GM19467 (cell line): Measurements from ENCODE around the gene KIF17.

ENCODE experiments used
- ATAC-seq: cut with Tn5 transposase; IDR thresholded peaks from one replicate; pipeline ENCODE4 v1.9.1; 2021; ENCODE audit warnings: mild to moderate bottlenecking, moderate library complexity; ENCODE audit not compliant: unreplicated experiment

Gene KIF17

DNA sequence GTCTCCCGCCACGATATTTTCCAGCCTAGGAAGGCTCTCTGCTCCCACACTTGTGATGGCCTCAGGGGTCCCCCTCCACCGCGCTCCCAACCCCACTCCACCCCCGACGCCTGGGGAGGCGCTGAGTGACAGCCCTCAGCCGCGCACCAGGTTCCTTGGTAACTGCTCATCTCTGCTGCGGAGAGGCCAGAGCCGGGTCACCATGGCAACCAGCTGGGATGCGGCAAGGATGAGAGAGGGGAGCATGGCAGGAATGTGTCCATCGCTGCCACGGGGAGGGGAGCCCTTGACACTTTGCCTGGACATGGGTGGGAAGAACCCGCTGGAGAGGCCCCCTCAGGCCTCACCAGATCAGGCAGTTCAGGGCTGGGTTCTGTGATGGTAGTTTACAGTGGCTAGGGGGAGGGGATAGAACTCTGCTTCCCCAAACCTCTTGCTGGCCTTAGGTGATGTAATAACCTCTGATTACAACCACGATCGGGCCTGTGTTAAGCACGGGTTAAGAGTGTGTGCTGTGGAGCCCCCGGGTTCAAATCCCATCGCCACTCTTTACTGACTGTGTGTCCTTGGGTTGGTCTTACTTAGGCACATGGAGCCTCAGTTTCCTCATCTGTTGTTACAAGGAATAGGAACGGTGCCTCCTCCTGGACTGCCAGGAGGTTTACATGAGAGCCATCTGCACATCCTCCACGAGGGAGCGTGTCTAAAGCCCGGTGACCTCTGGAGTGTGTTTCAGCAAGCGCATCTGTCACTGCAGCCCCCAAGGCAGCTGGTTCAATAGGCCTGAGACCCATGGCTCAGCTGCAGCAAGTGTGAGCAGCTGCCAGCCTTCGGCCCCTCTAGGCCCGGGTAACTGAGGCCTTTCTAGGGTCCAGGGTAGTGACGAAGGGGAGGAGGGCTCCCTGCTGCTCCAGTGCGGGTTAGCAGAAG is 6.3 kb downstream of the KIF17 start:
- ATAC-seq = no peak

DNA sequence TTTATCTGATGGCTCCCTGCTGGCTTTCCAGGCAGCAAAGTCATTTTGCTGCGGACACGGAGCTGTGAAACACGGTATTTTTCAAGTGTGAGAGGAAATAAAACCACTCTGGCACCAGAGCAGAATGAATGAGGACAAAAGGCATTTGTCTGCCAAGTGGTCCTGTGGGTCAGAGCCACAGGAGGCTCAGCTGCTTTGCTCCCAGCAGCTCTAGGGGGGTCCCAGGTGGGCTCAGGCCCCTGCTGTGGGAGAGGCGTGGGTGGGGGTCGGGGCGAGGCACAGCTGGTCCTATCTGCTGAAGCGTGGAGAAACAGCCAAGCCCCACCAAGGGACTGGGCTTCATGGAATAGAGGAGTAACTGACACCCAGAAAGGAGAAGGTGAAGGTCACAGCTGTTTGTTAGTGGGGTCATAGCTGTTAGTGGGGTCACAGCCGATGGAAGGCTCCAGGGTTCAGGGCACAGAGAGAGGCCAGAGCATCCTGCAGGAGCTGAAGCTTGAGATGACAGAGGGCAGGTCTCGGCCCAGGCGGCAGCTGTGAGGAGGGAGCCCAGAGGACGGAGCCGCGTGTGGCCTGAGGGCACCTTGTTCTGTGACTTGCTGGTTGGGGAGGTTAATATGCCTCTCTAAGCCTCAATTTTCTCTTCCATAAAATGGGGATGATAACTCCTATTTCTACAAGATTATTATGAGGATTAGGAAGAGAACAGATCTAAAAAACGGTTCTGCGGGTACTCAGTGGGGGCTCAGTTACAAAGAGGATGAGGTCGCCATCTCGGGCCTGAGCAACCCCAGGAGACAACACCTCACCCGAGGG is 7.1 kb downstream of the KIF17 start:
- no peak for ATAC-seq

GRCh38 chr1:20709868-20710267 is 7.9 kb downstream of the KIF17 start:
- no peak for ATAC-seq

DNA sequence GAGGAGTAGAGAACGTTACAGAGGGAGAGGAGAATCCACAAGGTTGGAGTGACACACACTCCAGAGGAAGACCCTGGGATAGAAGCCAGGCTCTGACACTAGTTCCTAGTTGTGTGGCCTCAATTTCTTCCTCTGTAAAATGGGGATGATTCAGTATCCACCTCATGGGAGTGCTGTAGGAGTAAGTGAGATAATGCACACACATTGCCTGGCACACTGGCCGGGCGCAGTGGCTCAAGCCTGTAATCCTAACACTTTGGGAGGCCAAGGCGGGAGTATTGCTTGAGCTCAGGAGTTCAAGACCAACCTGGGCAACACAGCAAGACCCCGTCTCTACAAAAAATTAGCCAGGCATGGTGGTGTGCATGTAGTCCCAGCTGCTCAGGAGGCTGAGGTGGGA is 8.9 kb downstream of the KIF17 start:
- ATAC-seq = no peak

DNA sequence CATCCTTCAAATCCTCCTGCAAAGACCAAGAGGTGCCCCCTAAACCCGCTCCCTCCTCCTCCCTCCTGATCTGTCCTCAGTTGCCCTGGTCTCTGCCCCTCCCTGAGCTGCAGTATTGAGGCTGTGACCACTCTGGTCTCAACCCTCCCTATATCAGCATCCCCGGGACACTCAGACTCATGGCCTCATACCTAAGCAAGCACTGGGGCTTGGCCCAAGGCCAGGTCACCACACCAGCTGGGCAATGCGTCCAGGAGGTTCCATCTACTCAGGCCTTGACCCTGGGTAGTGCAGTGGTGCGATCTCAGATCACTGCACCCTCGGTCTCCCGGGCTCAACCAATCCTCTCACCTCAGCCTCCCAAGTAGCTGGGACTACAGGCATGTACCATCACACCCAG is 9.8 kb downstream of the KIF17 start:
- no peak for ATAC-seq

DNA sequence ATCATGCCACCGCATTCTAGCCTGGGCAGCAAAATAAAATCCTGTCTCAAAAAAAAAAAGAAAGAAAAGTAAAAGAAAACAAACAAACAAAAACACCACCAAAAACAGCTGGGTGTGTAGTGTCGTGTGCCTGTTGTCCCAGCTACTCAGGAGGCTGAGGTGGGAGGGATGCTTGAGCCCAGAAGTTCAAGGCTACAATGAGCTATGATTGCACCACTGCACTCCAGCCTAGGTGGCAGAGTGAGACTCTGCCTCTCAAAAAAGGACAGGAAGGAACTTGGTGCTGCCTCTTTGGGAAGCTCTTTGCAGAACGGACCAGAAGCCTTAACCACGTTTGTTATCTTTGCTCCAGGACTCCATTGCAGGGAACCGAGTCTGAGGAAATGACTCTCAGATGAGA is 11.0 kb downstream of the KIF17 start:
- ATAC-seq = no peak

DNA sequence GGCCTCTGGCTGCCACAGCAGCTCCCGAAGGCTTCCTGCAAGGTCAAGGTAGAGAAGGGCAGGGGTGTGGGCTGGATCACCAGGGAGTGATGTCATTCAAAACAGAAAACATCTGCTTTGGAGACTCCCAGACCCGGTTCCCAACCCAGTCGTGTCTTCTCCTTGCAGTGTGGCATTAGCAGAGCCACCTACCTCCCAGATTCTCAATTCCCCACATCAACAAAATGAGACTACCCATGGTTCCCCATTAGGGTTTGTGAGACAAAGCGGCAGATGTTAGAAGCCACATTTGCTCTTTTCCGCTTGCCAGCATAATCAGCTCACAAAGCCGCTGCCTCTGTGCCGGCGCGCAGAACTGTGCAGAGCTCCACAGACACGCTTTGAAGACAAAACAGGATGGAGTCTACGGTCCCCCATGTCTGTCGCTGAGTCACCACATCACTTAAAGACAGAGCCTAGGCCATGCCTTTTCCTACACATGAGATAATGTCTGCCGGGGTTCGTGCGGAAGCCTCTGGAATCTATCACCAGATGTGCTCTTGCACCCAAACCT is 12.5 kb downstream of the KIF17 start:
- ATAC-seq = no peak

GRCh38 chr1:20704390-20705202 is 13.2 kb downstream of the KIF17 start:
- no peak for ATAC-seq

DNA sequence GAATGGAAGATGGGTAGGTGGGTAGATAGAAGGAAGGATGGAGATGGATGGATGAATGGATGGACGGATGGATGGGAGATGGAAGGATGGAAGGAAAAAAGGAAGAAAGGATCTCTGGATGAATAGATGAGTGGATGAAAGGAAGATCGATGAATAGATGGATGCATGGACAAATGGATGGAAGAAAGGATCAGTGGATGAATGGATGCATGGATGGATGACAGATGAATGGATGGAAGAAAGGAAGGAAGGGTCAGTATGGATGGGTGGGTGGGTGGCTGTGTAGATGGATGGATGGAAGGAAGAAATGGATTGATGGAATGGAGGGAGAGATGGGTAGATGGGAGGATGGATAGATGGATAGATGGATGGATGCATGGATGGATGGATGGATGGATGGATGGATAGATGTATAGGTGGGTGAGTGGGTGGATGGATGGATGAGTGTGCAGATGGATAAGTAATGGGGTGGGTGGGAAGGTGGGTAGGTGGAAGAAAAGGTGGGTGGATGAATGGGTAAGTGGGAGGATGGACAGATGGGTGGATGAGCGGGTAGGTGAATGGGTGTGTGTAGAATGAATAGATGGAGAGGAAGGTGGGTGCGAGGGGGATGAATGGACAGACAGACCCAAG is 14.6 kb downstream of the KIF17 start:
- no peak for ATAC-seq

GRCh38 chr1:20702416-20702815 is 15.4 kb downstream of the KIF17 start:
- no peak for ATAC-seq

GRCh38 chr1:20701847-20702246 is 16.0 kb downstream of the KIF17 start:
- ATAC-seq = no peak

DNA sequence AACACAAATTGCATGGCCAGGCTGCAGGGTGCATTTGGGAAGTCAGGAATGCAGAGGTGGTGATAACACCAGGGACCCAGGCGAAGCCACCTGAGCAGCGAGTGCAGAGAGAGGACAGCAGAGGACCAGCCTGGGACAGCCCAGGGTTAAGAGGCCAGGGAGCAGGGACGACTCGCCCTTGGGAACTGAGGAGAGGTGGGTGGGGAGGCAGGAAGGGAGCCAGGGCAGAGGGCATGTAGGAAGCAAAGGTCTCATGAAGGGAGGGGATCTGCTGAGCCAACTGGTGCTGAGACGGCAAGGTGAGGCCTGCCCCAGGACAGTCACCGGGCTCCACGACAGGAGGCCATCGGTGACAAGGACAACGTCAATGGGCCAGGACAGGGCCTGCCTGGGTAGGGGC is 16.4 kb downstream of the KIF17 start:
- no peak for ATAC-seq

DNA sequence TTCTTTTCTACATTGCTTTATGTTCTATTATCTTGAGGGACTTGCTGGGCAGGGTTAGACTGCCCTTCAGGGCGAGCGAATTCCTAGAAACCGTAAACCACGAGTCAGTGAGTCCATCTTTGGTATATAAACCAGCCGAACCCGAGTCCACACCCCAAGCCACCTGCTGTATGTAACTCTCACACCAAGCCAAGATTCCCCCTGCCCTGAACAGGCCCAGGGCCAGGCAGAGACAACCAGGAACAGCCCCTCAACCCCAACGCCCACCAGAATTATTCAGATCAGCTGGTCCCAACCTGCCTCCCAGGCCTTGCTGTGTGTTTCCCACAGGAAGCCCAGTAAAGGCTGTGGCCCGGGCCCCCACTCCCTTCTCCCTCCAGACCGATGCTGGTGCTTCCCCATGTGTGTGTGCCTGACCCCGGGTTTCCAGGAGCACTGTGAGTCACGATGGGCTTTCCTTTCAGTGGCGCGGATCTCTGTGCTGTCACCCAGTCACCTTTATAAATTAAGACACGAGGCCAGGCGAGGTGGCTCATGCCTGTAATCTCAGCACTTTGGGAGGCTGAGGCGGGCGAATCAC is 17.1 kb downstream of the KIF17 start:
- no peak for ATAC-seq

DNA sequence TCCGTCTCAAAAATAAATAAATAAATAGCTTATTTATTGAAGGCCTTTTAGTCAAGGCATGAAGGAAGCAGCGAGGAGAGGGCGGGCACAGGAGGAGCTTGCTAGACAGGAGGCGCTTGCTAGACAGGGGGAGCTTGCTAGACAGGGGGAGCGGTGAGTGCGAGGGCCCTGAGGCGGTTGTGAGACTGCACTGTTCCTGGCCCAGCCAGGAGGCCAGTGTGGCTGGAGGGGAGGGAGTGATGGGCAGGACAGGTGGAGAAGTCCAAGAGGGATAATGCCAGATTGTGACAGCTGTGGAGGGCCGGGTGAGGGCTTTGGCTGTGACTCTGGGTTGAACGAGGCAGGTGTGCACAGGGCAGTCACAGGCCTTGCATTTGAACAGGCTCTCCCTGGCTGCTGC is 18.2 kb downstream of the KIF17 start:
- no peak for ATAC-seq

GRCh38 chr1:20698195-20698910 is 19.5 kb downstream of the KIF17 start:
- no peak for ATAC-seq

DNA sequence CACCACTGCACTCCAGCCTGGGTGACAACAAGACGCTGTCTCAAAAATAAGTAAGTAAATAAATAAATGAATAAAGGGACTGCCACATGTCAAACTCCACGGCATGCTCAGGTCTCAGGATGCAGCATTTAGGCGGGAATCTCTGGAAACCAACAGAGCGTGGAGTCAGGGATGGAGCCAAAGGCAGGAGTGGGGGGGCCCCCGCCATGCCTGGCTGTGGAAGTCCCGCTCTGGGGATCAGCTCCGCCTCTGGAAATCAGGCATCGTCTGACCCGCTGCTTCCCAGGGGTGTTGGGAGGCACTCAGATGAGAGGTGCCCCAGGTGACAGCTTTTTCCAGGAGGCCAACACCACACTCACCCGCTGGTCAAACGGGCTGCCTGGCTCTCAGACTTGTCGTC is 20.2 kb downstream of the KIF17 start:
- ATAC-seq = no peak

DNA sequence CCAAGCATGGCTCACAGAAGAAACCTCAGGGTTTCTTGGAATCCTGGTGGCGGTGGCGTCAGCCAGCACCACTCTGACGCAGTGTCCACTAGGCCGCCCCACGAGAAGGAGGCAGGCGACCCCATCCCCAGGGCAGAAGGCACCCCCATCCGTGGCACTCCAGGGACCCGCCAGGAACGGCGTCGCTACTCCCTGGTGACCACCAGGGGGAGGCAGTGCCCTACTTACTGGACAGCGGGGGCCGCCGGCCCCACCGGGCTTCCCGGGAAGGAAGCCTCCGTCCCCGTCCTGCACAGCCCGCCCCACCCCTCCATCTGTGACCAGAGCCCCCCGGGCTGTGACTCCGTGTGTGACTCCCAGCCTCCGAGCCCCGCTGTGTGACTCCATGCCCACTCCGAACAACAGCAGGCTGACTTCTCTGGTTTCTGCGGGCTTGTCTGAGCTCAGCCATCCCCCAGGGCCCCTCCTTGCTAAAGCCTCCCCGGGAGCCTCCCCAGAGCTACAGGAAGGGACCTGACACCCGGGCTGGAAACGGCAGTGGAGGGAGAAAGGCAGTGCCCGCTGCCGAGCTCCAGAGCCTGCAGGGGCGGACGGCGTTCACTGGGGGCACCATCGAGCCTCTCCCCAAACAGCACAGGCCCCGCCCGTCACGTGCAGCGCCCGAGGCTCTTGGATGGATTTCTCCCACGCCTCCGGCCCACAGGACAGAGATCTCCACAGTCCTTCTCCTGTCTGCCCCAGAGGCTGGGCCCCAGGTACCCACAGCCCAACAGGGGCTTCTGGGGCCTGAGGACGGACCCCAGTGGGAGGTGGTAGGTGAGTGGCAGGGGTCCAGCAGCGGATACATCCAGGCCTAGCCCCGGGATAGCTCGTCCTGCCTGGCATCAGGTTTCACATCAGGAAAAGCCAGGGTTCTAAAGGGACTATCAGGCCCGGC is 21.1 kb downstream of the KIF17 start:
- no peak for ATAC-seq

DNA sequence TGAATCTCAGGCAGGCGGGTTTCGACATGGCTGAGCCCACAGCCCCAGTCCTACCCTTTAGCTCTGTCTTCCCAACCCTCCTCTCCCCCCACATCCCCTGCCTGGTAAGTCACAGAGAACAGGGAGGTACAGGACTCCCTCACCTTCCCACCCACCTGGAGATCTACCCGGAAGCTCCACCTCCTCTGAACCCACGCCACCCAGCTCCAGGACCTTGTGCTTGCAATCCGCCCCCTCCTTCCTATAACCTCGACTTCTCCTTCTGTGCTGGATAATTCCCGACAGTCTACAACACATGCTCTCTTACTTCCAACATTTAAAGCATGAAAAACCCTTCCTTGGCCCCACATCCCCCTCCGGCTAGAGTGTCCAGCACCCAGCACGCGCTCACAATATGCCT is 22.3 kb downstream of the KIF17 start:
- no peak for ATAC-seq
